GM21423 (cell line): ENCODE data around the gene STN1.

Source experiments
- ATAC-seq: cut with Tn5 transposase; IDR thresholded peaks from one replicate; pipeline ENCODE4 v1.9.1; 2021; ENCODE audit warnings: mild to moderate bottlenecking, moderate library complexity; ENCODE audit not compliant: unreplicated experiment

STN1 gene

GRCh38 chr10:103870516-103870915, 47.5 kb downstream of the STN1 start:
- no peak for ATAC-seq

GRCh38 chr10:103869336-103869735, 48.6 kb downstream of the STN1 start:
- ATAC-seq = no peak

- ATAC-seq = no peak
These were observed 49.8 kb downstream of the STN1 start for GRCh38 chr10:103868200-103868599.

GRCh38 chr10:103861505-103861904, 56.5 kb downstream of the STN1 start:
- ATAC-seq = no peak

GRCh38 chr10:103859161-103860086, 58.6 kb downstream of the STN1 start:
- ATAC-seq = no peak

- ATAC-seq = no peak
These were observed 59.6 kb downstream of the STN1 start for GRCh38 chr10:103858360-103858759.

GRCh38 chr10:103856797-103857170, 61.2 kb downstream of the STN1 start:
- no peak for ATAC-seq

GRCh38 chr10:103855852-103856796, 61.9 kb downstream of the STN1 start:
- ATAC-seq = no peak

- no peak for ATAC-seq
These were observed 62.6 kb downstream of the STN1 start, which contains the start of gene SH3PXD2A for GRCh38 chr10:103855424-103855823. TSS of gene SH3PXD2A (minus strand) at chr10:103855576. CDS start at chr10:103855266, 310 bp downstream.

GRCh38 chr10:103854686-103855391, 63.1 kb downstream of the STN1 start:
- no peak for ATAC-seq

- no peak for ATAC-seq
These were observed 63.7 kb downstream of the STN1 start for GRCh38 chr10:103854265-103854685.

GRCh38 chr10:103853428-103854264, 64.3 kb downstream of the STN1 start:
- no peak for ATAC-seq

GRCh38 chr10:103852856-103853255, 65.1 kb downstream of the STN1 start:
- no peak for ATAC-seq

GRCh38 chr10:103852189-103852711, 65.7 kb downstream of the STN1 start:
- no peak for ATAC-seq

GRCh38 chr10:103851261-103851660, 66.7 kb downstream of the STN1 start:
- ATAC-seq = no peak

- ATAC-seq = no peak
These were observed 67.5 kb downstream of the STN1 start for GRCh38 chr10:103850572-103850895.

GRCh38 chr10:103849880-103850571, 68.0 kb downstream of the STN1 start:
- ATAC-seq = no peak

GRCh38 chr10:103849212-103849877, 68.6 kb downstream of the STN1 start:
- no peak for ATAC-seq
